Measurements from ENCODE around the gene BAIAP2L1. TPM values are rescaled to one million over a fixed set of nuclear protein-coding genes. Genes with fewer than 3 reads are reported as not detected.

The BAIAP2L1 gene
- total and polyA plus RNA-seq, 2 experiments from 2014 or later, result 24.1 to 38.3 TPM

- H3K4me3 Mint-ChIP-seq, result no peak overlapping the region
- Histone ChIP-seq H3K36me3 (ENCODE audit: insufficient read depth) (no peaks in the 10 kb centered on the region), H3K4me1 (ENCODE audit: insufficient read depth) (peaks cover 30% of the 10 kb centered on the region), H3K79me2 (replicated peaks; ENCODE audit: insufficient read depth) (peaks cover 63% of the 10 kb centered on the region), H4K20me1 (replicated peaks; ENCODE audit: insufficient read depth) (peaks cover 18% of the 10 kb centered on the region), H3F3A (replicated peaks; ENCODE audit: low read depth) (0 out of 2 replicates have a peak, but pooled peaks cover 4% of the 10 kb centered on the region), H3K4me3 (no peak overlapping the region), H3K4me2 (no peak overlapping the region), H3K27ac (ENCODE audit: low read depth) (no peak overlapping the region), H2AFZ (no peak overlapping the region), H3K27me3 (ENCODE audit: insufficient read depth) (no peaks in the 10 kb centered on the region), H3K9me2 (ENCODE audit: insufficient read depth) (no peaks in the 10 kb centered on the region)
- no peaks in the 10 kb centered on the region; the same call in 2 of the 3 replicates for H3K9me3 Mint-ChIP-seq
- peaks cover 10% of the 10 kb centered on the region for H3K36me3 Mint-ChIP-seq (ENCODE audit: low read depth)
- H3K4me1 Mint-ChIP-seq, result peaks cover 39% of the 10 kb centered on the region
- ATAC-seq, result no peak
- no peak overlapping the region for H3K27ac Mint-ChIP-seq
- DNase-seq (ENCODE audit: low spot score), result no peak
- TF ChIP-seq CTCF (conservative IDR thresholded peaks at IDR 0.05; ENCODE audit: low read depth in 2 of 2), result no peak
- TF ChIP-seq ZNF331 (CRISPR knock-in tag; IDR thresholded peaks at IDR 0.05; ENCODE audit: low read depth), result no peak
- TF ChIP-seq STAT1 (IDR thresholded peaks at IDR 0.05; ENCODE audit: unreplicated experiment), result no peak
- TF ChIP-seq ZNF114 (CRISPR knock-in tag; IDR thresholded peaks at IDR 0.05), result no peak
- TF ChIP-seq, protein P1, sequence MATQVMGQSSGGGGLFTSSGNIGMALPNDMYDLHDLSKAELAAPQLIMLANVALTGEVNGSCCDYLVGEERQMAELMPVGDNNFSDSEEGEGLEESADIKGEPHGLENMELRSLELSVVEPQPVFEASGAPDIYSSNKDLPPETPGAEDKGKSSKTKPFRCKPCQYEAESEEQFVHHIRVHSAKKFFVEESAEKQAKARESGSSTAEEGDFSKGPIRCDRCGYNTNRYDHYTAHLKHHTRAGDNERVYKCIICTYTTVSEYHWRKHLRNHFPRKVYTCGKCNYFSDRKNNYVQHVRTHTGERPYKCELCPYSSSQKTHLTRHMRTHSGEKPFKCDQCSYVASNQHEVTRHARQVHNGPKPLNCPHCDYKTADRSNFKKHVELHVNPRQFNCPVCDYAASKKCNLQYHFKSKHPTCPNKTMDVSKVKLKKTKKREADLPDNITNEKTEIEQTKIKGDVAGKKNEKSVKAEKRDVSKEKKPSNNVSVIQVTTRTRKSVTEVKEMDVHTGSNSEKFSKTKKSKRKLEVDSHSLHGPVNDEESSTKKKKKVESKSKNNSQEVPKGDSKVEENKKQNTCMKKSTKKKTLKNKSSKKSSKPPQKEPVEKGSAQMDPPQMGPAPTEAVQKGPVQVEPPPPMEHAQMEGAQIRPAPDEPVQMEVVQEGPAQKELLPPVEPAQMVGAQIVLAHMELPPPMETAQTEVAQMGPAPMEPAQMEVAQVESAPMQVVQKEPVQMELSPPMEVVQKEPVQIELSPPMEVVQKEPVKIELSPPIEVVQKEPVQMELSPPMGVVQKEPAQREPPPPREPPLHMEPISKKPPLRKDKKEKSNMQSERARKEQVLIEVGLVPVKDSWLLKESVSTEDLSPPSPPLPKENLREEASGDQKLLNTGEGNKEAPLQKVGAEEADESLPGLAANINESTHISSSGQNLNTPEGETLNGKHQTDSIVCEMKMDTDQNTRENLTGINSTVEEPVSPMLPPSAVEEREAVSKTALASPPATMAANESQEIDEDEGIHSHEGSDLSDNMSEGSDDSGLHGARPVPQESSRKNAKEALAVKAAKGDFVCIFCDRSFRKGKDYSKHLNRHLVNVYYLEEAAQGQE (IDR thresholded peaks at IDR 0.05; ENCODE audit: unreplicated experiment), result no peak
- TF ChIP-seq, protein P2, sequence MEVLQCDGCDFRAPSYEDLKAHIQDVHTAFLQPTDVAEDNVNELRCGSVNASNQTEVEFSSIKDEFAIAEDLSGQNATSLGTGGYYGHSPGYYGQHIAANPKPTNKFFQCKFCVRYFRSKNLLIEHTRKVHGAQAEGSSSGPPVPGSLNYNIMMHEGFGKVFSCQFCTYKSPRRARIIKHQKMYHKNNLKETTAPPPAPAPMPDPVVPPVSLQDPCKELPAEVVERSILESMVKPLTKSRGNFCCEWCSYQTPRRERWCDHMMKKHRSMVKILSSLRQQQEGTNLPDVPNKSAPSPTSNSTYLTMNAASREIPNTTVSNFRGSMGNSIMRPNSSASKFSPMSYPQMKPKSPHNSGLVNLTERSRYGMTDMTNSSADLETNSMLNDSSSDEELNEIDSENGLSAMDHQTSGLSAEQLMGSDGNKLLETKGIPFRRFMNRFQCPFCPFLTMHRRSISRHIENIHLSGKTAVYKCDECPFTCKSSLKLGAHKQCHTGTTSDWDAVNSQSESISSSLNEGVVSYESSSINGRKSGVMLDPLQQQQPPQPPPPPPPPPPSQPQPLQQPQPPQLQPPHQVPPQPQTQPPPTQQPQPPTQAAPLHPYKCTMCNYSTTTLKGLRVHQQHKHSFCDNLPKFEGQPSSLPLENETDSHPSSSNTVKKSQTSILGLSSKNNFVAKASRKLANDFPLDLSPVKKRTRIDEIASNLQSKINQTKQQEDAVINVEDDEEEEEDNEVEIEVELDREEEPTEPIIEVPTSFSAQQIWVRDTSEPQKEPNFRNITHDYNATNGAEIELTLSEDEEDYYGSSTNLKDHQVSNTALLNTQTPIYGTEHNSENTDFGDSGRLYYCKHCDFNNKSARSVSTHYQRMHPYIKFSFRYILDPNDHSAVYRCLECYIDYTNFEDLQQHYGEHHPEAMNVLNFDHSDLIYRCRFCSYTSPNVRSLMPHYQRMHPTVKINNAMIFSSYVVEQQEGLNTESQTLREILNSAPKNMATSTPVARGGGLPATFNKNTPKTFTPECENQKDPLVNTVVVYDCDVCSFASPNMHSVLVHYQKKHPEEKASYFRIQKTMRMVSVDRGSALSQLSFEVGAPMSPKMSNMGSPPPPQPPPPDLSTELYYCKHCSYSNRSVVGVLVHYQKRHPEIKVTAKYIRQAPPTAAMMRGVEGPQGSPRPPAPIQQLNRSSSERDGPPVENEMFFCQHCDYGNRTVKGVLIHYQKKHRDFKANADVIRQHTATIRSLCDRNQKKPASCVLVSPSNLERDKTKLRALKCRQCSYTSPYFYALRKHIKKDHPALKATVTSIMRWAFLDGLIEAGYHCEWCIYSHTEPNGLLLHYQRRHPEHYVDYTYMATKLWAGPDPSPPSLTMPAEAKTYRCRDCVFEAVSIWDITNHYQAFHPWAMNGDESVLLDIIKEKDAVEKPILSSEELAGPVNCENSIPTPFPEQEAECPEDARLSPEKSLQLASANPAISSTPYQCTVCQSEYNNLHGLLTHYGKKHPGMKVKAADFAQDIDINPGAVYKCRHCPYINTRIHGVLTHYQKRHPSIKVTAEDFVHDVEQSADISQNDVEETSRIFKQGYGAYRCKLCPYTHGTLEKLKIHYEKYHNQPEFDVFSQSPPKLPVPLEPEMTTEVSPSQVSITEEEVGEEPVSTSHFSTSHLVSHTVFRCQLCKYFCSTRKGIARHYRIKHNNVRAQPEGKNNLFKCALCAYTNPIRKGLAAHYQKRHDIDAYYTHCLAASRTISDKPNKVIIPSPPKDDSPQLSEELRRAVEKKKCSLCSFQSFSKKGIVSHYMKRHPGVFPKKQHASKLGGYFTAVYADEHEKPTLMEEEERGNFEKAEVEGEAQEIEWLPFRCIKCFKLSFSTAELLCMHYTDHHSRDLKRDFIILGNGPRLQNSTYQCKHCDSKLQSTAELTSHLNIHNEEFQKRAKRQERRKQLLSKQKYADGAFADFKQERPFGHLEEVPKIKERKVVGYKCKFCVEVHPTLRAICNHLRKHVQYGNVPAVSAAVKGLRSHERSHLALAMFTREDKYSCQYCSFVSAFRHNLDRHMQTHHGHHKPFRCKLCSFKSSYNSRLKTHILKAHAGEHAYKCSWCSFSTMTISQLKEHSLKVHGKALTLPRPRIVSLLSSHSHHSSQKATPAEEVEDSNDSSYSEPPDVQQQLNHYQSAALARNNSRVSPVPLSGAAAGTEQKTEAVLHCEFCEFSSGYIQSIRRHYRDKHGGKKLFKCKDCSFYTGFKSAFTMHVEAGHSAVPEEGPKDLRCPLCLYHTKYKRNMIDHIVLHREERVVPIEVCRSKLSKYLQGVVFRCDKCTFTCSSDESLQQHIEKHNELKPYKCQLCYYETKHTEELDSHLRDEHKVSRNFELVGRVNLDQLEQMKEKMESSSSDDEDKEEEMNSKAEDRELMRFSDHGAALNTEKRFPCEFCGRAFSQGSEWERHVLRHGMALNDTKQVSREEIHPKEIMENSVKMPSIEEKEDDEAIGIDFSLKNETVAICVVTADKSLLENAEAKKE (CRISPR knock-in tag; IDR thresholded peaks at IDR 0.05), result no peak
- no peak for TF ChIP-seq CREB1 (CRISPR knock-in tag; IDR thresholded peaks at IDR 0.05; ENCODE audit: low read depth)
- TF ChIP-seq NANOG (IDR thresholded peaks at IDR 0.05; ENCODE audit: borderline replicate concordance), result no peak
- TF ChIP-seq, protein P3, sequence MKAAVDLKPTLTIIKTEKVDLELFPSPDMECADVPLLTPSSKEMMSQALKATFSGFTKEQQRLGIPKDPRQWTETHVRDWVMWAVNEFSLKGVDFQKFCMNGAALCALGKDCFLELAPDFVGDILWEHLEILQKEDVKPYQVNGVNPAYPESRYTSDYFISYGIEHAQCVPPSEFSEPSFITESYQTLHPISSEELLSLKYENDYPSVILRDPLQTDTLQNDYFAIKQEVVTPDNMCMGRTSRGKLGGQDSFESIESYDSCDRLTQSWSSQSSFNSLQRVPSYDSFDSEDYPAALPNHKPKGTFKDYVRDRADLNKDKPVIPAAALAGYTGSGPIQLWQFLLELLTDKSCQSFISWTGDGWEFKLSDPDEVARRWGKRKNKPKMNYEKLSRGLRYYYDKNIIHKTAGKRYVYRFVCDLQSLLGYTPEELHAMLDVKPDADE (IDR thresholded peaks at IDR 0.05), result no peak
- no peak for TF ChIP-seq EZH2 (IDR thresholded peaks at IDR 0.05; ENCODE audit: low read depth, unreplicated experiment)
- TF ChIP-seq JUNB (IDR thresholded peaks at IDR 0.05; ENCODE audit: unreplicated experiment), result no peak
- TF ChIP-seq POLR2AphosphoS5 (IDR thresholded peaks at IDR 0.05; ENCODE audit: low read depth), result no peak
- TF ChIP-seq EZH2phosphoT487 (IDR thresholded peaks at IDR 0.05; ENCODE audit: unreplicated experiment), result no peak
- peaks cover 11% of the 10 kb centered on the region for H3K27me3 Mint-ChIP-seq (ENCODE audit: insufficient read depth, low read depth, poor library complexity)
Observed at GRCh38 chr7:98285157-98286092, 115.5 kb downstream of the BAIAP2L1 start.

Data from GM23338 (cell line).